DMS153 (cell line): ENCODE results near the gene WDHD1.
"Not testable (repeated sequence)": the region's sequence is repeated elsewhere in the genome, so short reads cannot be mapped to it uniquely, and the experiment has no call there.

Experiments
- DNase-seq: peaks from one replicate; lab custom pipeline; 2025; lab: John Stamatoyannopoulos, UW

The WDHD1 gene, protein sequence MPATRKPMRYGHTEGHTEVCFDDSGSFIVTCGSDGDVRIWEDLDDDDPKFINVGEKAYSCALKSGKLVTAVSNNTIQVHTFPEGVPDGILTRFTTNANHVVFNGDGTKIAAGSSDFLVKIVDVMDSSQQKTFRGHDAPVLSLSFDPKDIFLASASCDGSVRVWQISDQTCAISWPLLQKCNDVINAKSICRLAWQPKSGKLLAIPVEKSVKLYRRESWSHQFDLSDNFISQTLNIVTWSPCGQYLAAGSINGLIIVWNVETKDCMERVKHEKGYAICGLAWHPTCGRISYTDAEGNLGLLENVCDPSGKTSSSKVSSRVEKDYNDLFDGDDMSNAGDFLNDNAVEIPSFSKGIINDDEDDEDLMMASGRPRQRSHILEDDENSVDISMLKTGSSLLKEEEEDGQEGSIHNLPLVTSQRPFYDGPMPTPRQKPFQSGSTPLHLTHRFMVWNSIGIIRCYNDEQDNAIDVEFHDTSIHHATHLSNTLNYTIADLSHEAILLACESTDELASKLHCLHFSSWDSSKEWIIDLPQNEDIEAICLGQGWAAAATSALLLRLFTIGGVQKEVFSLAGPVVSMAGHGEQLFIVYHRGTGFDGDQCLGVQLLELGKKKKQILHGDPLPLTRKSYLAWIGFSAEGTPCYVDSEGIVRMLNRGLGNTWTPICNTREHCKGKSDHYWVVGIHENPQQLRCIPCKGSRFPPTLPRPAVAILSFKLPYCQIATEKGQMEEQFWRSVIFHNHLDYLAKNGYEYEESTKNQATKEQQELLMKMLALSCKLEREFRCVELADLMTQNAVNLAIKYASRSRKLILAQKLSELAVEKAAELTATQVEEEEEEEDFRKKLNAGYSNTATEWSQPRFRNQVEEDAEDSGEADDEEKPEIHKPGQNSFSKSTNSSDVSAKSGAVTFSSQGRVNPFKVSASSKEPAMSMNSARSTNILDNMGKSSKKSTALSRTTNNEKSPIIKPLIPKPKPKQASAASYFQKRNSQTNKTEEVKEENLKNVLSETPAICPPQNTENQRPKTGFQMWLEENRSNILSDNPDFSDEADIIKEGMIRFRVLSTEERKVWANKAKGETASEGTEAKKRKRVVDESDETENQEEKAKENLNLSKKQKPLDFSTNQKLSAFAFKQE

DNA sequence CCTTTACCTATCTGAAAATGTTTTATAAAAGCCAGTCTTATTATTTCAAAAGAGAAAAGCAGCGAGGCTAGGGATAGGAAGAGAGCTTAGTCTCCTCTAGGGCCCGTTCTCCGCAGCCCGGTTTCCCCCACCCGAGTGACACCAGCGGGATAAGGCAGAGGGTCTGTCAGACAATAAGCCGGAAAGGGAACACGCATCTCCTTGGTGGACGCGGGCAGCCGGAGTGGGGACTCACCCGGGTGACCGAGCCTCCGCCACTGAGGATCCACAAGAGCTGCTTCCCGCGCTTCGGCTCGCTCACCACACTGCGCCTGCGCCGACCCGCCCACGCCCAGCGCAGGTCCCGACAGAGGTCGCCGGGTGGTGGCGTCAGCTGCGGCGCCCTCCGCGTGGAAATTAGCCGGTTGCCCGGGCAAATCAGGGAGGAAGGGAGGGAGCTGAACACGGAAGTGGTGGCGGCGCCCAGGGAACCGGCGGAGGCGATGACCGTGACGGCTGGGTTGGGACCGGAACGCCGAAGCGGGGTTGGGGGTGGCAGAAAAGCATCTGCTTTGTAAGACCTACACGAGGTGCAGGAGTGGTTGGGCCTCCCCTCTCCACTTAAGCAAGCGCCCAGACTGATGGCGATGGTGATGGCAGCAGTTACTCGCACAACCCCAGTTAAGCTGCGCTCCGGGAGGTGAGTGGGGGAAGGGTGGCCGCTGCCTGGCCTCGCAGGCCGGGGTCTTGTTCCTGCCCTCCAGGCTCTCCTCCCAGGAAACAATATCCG, at the start of gene WDHD1, which contains the start of gene SOCS4:
Gene WDHD1, minus strand, starts transcription at position 307 of the 769 bp plus-strand sequence. CDS start 312 bp downstream, outside the sequence.
Gene SOCS4, plus strand, starts transcription at position 444 of the 769 bp plus-strand sequence. CDS start 15,806 bp downstream, outside the sequence.
- DNase-seq, result peak; percentile 92

DNA sequence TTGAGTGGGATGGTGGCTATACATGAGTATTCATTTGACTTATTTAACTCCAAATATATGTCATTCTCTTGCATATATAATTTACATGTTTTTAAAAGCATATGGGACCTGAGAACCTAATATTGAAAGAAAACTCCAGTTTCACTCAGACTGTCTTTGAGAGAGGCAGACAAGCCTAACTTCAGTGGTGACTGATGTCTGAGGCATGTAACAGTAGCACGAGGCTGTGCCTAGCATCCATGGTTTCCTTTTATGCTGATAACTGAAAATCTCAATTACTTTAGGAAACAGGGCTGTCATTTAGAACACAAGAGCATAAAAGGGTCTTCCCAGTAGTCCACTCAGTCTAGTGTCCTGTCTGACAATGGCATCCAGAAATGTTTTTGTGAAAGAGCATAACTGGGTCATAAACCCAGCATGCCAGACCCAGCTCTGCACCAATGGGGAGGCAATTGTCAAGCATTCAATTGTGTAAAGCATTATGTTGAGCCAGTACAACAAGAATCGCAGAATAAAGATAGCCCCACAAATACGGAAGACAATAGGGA, 48.8 kb upstream of the WDHD1 start:
- no peak for DNase-seq

DNA sequence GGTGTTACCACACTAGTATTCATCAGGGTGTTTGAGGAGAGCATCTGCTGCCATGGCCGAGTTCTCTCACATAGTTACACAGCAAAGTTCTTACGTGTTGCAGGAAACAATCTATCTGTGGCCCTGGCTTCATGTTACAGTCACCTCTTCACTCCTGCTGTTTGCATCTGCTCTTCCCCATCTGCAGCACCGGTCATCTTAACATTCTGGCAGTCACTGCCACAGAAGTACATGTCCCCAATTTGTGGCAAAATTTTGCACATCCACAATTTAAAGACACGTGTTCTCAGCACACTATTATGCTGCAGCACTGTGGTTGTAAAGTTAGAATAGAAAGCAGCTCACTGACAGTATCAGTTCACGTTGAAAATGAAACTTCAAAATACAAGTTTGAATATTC, 47.8 kb upstream of the WDHD1 start:
- DNase-seq, result no peak

DNA sequence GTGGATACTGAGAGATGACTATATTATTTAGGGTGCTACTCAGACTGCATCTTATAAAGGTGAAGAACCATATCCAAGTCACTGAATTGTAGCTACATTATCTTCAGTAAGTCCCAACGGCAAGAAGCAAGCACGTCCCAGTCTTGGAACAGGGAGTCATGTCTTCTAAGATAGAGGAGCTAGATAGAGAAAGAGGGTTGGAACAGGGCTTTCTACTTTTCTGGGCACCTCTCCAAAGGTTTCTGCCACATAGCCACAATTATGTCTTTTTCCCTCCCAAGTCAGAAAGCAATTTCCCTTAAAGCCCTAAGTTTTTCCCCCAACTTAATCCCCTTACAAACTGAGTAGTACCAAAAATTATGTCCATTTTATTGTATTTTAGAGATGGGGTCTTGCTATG, 47.0 kb upstream of the WDHD1 start:
- no peak for DNase-seq

DNA sequence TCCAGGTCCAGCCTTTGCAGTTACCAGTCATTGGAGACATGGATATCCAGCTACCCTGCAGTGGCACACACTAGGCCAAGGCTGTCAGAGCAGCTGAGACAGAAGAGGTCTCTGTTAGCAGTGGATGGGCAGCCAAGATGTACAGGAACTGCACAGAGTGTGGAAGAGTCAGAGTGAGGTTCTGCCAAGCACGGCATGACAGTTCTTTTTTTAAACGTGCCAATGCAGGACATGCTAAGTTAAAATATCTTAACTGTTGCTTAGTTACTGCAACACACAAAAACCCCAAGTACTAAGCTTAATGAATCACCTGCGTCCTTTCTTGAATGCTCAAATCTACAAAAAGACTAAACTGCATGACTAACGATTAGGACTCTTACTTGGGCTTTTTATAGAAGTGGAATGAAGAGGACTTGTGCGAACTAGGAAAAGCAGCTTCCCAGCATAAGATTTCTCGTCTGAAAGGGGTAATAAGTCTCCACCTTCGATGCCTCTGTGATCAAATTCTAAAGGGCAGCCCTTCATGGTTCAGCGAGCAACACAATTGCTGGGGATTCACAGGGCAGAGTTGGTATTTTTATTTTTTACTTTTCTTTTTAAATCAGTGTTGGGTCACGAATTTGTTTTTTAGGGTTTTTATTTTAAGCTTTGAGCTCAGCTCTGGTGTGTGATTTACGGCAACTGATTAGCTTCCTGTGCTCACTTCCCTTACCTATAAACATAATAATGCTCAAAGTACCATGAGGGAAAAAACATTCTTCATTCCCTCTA, 45.2 kb upstream of the WDHD1 start:
- no peak for DNase-seq

DNA sequence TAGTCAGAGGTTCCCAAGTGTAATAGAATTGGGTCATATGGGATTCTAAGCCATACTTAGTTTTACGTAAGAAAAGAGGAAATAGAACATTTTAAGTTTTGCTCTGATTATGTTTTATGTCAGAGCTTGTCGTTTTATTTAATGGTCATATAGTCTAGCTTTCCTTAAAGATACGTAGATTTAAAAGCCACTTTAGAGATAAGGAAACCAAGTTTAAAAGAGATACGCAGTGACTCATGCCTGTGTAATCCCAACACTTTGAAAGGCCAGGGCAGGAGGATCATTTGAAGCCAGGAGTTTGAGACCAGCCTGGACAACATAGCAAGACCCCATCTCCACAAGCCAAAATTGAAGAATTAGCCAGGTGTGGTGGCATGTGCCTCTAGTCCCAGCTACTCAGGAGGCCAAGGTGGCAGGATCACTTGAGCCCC, 44.1 kb upstream of the WDHD1 start:
- no peak for DNase-seq

DNA sequence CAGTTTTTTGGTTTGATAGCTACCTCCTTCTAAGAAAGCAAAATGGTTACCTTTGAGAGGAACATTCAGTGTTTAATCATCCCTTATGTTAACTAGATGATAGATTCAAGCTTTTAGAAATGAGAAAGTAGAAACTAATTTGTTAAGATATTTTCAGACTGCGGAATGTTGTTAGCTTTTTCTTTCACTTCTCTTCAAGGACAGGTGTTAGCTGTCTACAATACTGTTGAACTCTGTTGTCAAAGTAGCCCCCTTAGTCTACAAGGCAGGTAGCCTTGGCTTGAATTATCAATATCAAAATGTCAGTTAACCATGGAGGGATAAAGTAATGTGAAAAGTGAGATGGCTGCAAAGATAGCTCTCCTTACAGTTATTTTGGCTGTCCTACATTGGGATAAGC, 39.3 kb upstream of the WDHD1 start:
- DNase-seq, result no peak

DNA sequence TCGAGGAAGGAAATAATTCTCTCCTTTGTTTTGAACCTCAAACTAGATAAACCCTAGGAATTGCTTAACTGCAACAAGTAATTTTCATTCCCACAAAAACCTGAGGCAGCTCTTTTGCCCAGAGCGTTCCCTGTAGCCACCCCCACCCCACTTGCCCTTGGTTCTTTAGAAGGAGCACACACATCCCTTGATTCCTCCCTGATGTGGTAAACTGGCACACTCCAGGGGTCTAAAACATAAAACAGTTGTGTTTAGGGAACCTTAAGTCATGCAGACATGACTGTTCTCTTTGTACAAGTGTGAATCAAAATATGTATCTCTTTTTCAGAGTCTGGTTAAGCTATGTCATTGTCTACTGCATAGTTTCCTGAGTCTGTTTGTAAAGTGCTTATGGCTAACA, 38.5 kb upstream of the WDHD1 start:
- DNase-seq, result no peak

DNA sequence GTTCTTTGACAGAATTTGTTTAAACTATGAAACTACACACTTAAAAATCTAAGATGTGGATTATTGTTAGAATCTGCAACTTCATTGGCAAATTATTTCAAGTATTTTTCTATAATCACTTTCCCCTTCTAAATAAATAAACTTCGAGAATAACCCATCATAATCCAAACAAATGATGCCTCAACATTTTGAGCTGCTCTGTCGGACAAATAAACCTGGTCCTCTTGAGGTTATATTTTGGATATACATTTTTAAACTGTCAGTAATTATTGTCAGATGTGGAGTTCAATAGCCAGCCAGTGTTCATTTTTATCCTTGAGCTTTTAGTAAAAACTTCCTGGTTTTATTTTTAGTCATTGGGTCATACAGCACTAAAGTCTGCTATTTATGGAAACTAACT, 38.0 kb upstream of the WDHD1 start:
- not testable (repeated sequence) for DNase-seq

DNA sequence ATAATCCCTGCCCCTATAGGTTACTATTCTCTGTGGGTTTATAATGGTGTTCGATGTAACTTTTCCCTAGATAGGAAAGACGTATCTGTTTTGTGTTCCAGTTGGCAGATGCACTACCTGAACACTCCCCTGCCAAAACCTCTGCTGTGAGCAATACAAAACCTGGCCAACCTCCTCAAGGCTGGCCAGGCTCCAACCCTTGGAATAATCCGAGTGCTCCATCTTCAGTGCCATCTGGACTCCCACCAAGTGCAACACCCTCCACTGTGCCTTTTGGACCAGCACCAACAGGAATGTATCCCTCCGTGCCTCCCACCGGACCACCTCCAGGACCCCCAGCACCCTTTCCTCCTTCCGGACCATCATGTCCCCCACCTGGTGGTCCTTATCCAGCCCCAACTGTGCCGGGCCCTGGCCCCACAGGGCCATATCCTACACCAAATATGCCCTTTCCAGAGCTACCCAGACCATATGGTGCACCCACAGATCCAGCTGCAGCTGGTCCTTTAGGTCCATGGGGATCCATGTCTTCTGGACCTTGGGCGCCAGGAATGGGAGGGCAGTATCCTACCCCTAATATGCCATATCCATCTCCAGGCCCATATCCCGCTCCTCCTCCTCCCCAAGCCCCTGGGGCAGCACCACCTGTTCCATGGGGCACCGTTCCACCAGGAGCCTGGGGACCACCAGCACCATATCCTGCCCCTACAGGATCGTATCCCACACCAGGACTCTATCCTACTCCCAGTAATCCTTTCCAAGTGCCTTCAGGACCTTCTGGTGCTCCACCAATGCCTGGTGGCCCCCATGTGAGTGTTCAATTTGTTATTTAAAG, 35.8 kb upstream of the WDHD1 start:
- DNase-seq, result no peak

DNA sequence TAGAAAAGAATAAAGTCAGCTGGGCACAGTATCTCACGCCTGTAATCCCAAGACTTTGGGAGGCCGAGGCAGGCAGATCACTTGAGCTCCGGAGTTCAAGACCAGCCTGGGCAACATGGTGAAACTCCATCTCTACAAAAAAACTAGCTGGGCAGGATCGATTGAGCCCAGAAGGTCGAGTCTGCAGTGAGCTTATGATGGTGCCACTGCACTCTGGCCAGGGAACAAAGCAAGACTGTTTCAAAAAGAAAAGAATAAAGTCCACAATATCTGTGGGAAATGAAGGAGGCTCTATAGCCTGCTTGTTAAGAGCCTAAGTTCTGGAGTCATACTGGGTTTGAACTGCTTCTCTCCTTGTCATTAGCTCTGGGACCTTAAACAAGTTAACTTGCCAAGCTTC, 32.4 kb upstream of the WDHD1 start:
- DNase-seq, result no peak

DNA sequence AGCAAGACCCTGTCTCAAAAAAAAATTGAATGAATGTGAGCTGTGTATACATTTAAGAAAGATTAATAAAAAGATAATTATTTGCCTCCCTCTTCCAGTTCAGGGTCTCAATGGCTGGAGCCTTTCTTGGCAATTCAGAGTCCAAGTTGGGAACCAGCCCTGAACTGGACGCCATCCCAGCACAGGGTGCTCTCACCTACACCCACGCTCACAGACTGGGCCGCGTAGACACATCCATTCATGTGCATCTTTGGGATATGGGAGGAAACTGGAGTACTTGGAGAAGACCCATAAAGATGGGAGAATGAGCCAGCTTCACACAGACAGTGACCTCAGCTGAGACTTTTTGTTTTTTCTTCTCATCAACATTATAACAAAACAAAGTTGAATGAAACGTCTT, 31.0 kb upstream of the WDHD1 start:
- DNase-seq, result no peak

DNA sequence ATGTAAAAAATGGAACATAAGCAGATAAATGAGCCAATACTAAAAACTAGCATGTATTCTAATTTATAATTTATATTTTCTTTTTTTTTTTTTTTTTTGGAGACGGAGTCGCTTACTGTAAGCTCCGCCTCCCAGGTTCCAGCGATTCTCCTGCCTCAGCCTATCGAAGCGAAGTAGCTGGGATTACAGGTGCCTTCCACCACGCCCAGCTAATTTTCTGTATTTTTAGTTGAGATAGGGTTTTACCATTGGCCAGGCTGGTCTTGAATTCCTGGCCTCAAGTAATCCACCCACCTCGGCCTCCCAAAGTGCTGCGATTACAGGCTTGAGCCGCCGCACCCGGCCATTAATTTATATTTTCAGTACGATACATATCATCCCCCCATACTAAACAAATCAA, 27.2 kb upstream of the WDHD1 start:
- no peak for DNase-seq

DNA sequence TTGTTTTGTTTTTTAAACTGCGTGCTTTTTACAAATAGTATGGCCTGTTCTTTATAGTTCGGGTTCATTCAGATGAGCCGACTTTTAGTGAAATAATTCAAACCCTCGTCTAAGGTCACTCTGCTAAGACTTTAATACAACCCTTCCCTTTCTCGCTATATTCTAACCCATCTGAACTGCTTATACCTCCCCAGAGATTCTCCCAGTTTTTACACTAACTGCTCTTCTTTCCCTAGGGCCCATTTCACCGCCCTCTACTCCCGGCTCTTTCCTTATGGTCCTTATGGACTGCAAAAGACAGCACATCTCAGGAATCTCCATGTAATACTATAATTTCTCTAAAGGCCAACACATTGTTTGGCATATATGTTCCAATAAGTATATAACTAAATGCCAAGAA, 26.6 kb upstream of the WDHD1 start:
- no peak for DNase-seq

DNA sequence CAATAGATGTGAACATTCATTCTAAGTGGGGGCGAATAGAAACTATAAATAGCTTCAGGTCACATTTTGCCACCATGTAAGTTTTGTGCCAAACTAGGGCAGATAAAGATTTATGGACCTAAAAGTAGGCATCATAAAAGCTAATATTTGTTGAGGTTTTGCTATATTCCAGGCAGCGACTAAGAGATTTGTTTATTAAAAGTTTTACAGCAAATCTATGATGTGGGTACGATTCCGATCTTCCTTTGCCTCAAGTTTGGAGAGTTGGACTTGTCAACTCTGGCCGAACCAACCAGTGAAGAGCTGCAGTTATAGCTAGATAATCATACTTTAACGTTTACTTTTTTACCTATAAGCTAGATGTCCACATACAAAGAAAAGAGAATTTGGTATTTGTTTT, 26.1 kb upstream of the WDHD1 start:
- DNase-seq, result no peak

DNA sequence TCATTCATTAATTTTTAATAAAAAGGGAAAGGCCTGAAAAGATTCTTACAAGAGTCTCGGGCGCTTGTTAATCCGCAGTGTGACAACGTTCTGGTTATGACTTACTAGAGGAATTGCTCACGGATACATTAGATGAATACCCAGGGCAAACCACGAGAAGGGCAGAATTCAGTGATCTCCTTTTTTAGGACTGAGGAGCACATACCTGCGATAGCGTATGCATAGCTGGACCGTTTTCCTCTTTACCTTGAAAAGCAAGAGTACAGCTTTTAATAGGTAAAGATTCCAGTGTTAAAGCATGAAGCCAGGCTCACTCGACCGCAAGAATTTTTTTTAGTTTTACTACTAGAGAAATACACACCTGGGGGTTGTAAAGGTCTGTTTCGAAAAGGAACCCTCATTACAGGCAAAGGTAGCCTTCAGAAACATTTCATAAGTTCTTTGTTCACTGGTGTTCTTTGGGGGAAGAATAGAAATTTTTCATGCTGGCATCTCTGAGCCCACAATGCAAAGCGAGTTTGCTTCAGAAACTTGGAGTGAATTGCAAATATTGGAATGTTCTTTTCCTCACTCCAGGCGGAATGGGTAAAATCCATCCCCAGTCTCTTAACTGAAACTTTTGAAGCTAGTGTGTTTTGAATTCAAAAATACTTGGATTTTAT, 25.5 kb upstream of the WDHD1 start:
- DNase-seq, result no peak

DNA sequence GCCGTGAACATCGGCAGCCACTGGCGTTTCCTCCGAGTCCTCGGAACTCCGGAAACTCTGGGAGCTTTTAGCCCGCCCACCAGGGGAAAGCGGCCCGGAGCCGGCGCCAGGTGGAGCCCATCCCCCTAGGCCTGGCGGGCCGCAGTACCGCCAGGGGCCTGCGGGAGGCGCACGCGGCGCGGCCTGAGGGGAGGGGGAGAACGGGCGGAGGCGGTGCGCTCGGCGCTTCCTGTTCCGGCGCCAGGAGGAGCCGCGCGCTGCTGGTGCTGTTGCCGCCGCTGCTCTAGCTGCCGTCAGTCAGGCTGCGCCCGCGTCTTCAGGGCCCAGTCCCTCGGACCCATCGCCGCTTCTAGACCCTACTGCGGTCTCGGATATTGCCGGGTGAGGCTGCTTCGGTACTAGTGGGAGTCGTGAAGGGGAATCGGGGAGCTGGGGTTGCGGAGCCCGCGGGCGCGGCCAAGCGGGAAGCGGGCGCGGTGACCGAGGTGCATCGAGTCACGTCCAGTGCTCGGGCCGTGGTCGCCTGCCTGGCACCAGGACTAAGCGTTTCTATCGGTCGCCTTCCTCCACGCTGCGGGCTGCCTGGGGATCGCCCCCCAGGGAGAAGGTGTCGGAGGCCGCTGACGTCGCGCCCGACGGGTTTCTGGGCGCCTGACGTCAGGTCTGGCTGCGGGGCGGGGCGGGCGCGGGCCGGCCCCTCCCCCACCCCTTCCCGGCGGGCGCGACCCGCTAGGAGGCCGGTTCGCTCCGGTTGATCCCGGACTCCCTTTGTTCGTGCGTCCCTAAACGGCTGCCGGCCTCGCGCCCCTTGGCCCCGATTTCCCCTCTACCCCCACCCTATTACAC, 24.7 kb upstream of the WDHD1 start, which contains the start of gene MAPK1IP1L:
Gene MAPK1IP1L, plus strand, starts transcription at position 225 of the 846 bp plus-strand sequence. CDS start 10,037 bp downstream, outside the sequence.
- DNase-seq, result peak; percentile 84

DNA sequence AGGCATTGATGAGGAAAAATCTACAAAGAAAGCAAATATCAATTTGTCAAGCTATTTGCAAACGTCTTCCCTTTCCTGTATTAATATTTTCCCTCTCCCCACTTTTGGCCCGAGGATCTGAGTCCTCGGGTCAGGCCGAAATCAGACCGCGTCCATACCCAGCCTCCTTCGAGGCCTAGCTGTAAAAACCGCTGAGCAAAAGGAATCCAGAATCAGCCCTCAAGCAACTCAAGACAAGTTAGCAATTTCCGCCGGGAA, 24.2 kb upstream of the WDHD1 start:
- no peak for DNase-seq
